B cell (primary cell): Measurements from ENCODE around the gene RAB8A.

ENCODE experiments used
- CTCF ChIP-seq: fragments of 200-600 bp; IDR thresholded peaks from one replicate; pipeline ENCODE4 v1.8.0; 2022; ENCODE audit warnings: antibody characterized with exemption, mild to moderate bottlenecking
- EZH2 ChIP-seq: IDR thresholded peaks from 2 replicates; pipeline ENCODE4 v1.6.1; 2012; ENCODE audit warnings: borderline replicate concordance, low read depth, mild to moderate bottlenecking, moderate library complexity, low read length; ENCODE audit not compliant: insufficient read depth, poor library complexity, severe bottlenecking

GRCh38 chr19:16111909-16112752 is 442 bp downstream of the RAB8A start:
- TF ChIP-seq CTCF (no peak), EZH2 (no peak)
